Endodermal cell (in vitro differentiated cells): Measurements from ENCODE around the gene VSIG2. TPM values are rescaled to one million over a fixed set of nuclear protein-coding genes. Genes with fewer than 3 reads are reported as not detected.
A peak's percentile ranks its signal among the peaks of the same experiment; 100 is the strongest.

Source experiments
- DNase-seq: peaks from one replicate; pipeline ENCODE4 v3.0.0-alpha.2; 2017
- H3K27ac ChIP-seq: 2 replicates; pipeline ENCODE4 v1.5.1; 2013; ENCODE audit warnings: mild to moderate bottlenecking, low read depth, low read length, moderate library complexity
- H3K27me3 ChIP-seq: 2 replicates; pipeline ENCODE4 v1.6.1; 2013; ENCODE audit warnings: mild to moderate bottlenecking, low read length, moderate library complexity; ENCODE audit not compliant: insufficient read depth, control insufficient read depth, poor library complexity, severe bottlenecking
- H3K36me3 ChIP-seq: 2 replicates; pipeline ENCODE4 v1.7.0; 2013; ENCODE audit warnings: mild to moderate bottlenecking, low read length, moderate library complexity; ENCODE audit not compliant: control insufficient read depth, insufficient read depth
- H3K4me1 ChIP-seq: one replicate; pipeline ENCODE4 v1.7.0; 2013; ENCODE audit warnings: low read length; ENCODE audit not compliant: control insufficient read depth, insufficient read depth
- H3K4me3 ChIP-seq: 2 replicates; pipeline ENCODE4 v1.5.1; 2013; ENCODE audit warnings: mild to moderate bottlenecking, low read length, moderate library complexity
- H3K9ac ChIP-seq: 2 replicates; pipeline ENCODE4 v1.6.1; 2013; ENCODE audit warnings: mild to moderate bottlenecking, low read length, moderate library complexity; ENCODE audit not compliant: poor library complexity, severe bottlenecking; ENCODE audit errors: extremely low read depth
- H3K9me3 ChIP-seq: 2 replicates; pipeline ENCODE4 v1.6.1; 2013; ENCODE audit warnings: mild to moderate bottlenecking, low read length, moderate library complexity; ENCODE audit not compliant: control insufficient read depth
- H3K27ac Mint-ChIP-seq: 2 replicates; pipeline ENCODE4 v1.8.0; 2020; ENCODE audit warnings: mixed read lengths
- H3K27me3 Mint-ChIP-seq: 2 replicates; pipeline ENCODE4 v1.8.0; 2021; ENCODE audit warnings: mild to moderate bottlenecking, mixed read lengths; ENCODE audit not compliant: insufficient read depth
- H3K36me3 Mint-ChIP-seq: 2 replicates; pipeline ENCODE4 v1.8.0; 2020; ENCODE audit warnings: low read depth, mixed read lengths
- H3K4me1 Mint-ChIP-seq: 2 replicates; pipeline ENCODE4 v1.8.0; 2020; ENCODE audit warnings: mixed read lengths
- H3K4me3 Mint-ChIP-seq: 2 replicates; pipeline ENCODE4 v1.8.0; 2020; ENCODE audit warnings: mild to moderate bottlenecking, moderate library complexity, mixed read lengths
- H3K9me3 Mint-ChIP-seq: 2 replicates; pipeline ENCODE4 v1.8.0; 2020; ENCODE audit warnings: mild to moderate bottlenecking, mixed read lengths
- CTCF ChIP-seq: fragments of 200-600 bp; sonication (generic); conservative IDR thresholded peaks from 2 replicates; pipeline ENCODE4 v1.5.0; 2021; ENCODE audit warnings: antibody characterized with exemption, mild to moderate bottlenecking
- WGBS, 2 experiments: methylation state at CpG; one replicate each; pipeline versions ENCODE4 v1.1.5 to v1.1.7; 2013; ENCODE audit warnings: missing lambda C conversion rate in 2 of 2, mixed read lengths in 1 of 2; ENCODE audit not compliant: insufficient coverage in 1 of 2, insufficient read length in 1 of 2; 5-methylcytosine and 5-hydroxymethylcytosine counted together
- total RNA-seq, 2 donors: library from RNA; stranded (reverse); fragmentation: NEBNext Ultra II Directional in 1 of 2; extraction: Animal tissue kit (Norgen Biotek cat#: 25700) in 1 of 2; gene quantifications; 2 replicates in 1 of 2; 3 replicates in 1 of 2; pipeline ENCODE4 v1.2.1, GENCODE V29; 2021

VSIG2 gene
- total RNA-seq, 2 donors from 2014 or later, result 1.1 to 3.4 TPM

DNA sequence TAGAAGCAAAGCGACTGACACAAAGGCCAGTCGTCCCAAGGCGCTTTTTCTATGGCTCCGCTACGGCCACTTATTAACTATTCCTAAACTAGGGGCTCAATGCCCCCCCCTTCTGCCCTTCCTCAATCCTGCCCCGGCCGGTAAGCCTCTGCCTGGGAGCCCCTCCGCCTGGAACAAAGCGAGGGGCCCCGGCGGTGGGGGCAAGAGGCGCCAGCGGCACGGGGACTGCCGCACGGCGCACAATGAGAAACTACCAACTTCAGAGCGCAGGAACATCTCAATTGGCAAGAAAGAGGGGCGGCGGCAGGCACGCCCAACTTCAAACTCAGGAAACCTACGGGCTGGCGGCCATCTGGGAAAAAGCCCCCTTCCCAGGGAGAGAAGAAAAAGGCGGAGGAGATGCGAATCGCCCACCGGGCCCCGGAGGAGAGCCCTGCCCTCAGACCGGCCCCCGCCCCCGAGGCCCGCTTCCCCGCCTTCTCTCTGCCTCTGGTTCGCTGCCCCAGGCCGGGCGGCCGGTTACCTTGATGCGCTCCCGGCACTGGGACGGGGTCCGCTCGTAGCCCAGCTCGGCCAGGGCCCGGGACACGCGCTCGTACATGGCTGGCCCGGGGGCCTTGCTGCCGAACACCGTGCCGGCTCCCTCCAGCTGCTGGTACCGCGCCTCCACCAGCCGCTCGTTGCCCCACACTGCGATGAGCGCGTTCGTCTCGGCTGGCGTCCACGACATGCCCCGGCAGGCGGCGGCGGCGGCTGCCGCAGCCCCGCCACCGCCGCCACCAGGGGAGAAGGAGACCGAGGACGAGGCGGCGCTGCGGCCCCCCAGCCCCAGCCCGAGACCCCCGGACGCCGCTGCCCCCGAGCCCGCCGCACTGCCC is 47.5 kb upstream of the VSIG2 start:
- no peaks in the 10 kb centered on the region for H3K27me3 ChIP-seq
- H3K4me3 ChIP-seq, result peak overlapping the region; percentile 91
- peak overlapping the region; percentile 78 for H3K9ac ChIP-seq
- Mint-ChIP-seq H3K36me3 (no peaks in the 10 kb centered on the region), H3K27me3 (no peaks in the 10 kb centered on the region), H3K27ac (peak overlapping the region; percentile 64), H3K4me3 (peak overlapping the region; percentile 74), H3K9me3 (no peaks in the 10 kb centered on the region), H3K4me1 (peaks cover 21% of the 10 kb centered on the region)
- H3K4me1 ChIP-seq, result peaks cover 4% of the 10 kb centered on the region
- DNase-seq, result peak; percentile 78
- WGBS, 2 experiments, result 0% methylated on average over 37 to 83 of the region's 83 CpGs
- H3K36me3 ChIP-seq, result no peaks in the 10 kb centered on the region
- TF ChIP-seq CTCF, result peak; percentile 27
- peak overlapping the region; percentile 87 for H3K27ac ChIP-seq
- H3K9me3 ChIP-seq, result no peaks in the 10 kb centered on the region

GRCh38 chr11:124798991-124799347 is 46.9 kb upstream of the VSIG2 start:
- Mint-ChIP-seq H3K27ac (peak overlapping the region; percentile 64), H3K27me3 (no peaks in the 10 kb centered on the region), H3K36me3 (no peaks in the 10 kb centered on the region), H3K9me3 (no peaks in the 10 kb centered on the region), H3K4me3 (peak overlapping the region; percentile 74), H3K4me1 (peaks cover 21% of the 10 kb centered on the region)
- WGBS, 2 experiments, result 0 to 2% methylated on average over 5 to 8 of the region's 8 CpGs
- Histone ChIP-seq H3K4me1 (peaks cover 4% of the 10 kb centered on the region), H3K36me3 (no peaks in the 10 kb centered on the region), H3K9ac (peak overlapping the region; percentile 78), H3K9me3 (no peaks in the 10 kb centered on the region), H3K27ac (peak overlapping the region; percentile 87), H3K27me3 (no peaks in the 10 kb centered on the region), H3K4me3 (peak overlapping the region; percentile 91)
- DNase-seq, result peak; percentile 65
- TF ChIP-seq CTCF, result no peak

DNA sequence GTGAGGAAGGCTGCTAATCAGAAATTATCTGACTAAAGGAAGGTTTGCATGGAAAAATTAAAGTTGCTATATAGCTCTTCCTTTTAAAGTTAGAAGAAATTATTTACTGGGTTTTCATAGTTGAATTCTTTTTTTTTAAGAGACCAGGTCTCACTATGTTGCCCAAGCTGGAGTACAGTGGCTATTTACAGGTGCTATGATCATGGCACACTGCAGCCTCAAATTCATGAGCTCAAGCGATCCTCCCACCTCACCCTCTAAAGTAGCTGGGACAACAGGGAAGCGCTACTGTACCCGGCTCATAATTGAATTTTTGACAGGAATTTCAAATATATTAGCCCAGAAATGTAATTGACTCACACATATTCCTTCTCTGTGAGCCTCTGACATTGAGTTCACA is 44.3 kb upstream of the VSIG2 start:
- no peak overlapping the region for H3K4me3 Mint-ChIP-seq
- H3K4me1 Mint-ChIP-seq, result peaks cover 24% of the 10 kb centered on the region
- Histone ChIP-seq H3K27me3 (no peaks in the 10 kb centered on the region), H3K9ac (no peak overlapping the region), H3K9me3 (no peaks in the 10 kb centered on the region), H3K27ac (no peak overlapping the region), H3K4me1 (peaks cover 4% of the 10 kb centered on the region), H3K4me3 (no peak overlapping the region), H3K36me3 (no peaks in the 10 kb centered on the region)
- TF ChIP-seq CTCF, result no peak
- H3K27ac Mint-ChIP-seq, result no peak overlapping the region
- H3K27me3 Mint-ChIP-seq, result no peaks in the 10 kb centered on the region
- H3K9me3 Mint-ChIP-seq, result no peaks in the 10 kb centered on the region
- WGBS, 2 experiments, result 86 to 96% methylated on average over 2 to 3 of the region's 3 CpGs
- no peak for DNase-seq
- H3K36me3 Mint-ChIP-seq, result no peaks in the 10 kb centered on the region
